ENCODE measurements around the gene SART3.
"Not testable (repeated sequence)": the region's sequence is repeated elsewhere in the genome, so short reads cannot be mapped to it uniquely, and the experiment has no call there.

Gene SART3

DNA sequence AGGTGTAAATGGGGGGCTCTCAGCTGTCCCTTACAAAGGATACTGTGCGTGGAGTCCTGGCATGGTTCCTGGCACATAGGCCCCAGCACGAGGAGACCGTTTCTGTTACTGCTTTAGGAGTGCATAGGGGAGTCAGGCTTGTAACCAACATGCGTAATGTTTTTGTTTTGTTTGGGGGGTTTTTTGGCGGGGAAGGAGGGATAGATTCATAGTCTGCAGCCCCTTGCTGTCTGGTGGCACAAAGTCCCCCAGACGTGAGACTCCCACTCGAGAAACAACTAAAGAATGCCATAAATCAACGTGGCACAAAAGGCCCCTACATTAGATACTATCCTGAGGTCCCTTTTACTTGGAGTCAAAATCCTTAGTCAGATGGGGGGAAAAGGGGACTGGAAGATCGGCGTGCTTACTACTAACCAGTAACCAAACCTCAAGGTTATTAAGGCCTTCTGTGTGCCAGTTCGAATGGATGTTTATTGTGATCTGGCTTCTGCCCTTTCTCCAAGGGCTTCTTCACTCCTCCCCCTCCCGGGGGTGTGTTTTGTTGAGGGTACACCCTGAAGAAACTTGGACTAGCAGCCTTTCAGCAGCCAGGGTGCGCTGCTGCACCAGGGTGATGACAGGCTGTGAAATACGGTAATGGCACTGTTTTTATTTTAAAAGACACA is 2.3 kb upstream of the SART3 start:
- DNase-seq (ENCODE audit: low spot score), result peak; percentile 98

DNA sequence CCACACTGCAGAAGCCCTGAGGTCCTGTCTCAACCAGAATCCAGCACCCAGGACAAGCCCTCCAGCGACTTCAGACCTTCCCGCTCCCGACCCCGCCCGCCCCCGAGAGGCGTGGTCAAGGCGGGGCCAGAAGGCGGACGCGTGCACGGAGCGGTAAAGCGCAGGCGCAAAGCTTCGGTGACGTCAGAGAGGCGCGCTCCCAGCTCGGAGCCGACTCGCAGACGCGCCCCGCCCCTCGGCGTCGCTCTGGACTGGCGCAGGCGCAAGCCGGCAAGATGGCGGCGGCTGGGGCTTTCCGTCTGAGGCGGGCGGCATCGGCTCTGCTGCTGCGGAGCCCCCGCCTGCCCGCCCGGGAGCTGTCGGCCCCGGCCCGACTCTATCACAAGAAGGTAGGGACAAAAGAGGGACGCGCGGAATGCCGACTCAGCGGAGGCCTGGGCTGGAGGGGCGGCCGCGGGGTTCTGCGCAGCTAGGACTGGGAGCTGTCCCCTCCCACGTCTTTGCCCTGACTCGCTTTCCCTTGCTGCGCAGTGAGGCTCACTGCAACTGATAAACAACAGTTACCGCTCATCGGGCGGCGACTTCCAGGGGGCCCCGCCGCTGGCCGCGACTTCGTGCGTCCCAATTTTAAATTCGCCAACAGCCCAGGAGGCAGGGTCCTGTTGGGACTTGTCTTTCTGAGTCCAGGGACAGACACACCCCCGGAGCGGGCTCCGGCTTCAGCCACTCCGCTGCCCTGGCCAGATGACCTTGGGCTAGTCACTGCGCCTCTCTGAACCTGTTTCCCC is 1.6 kb upstream of the SART3 start, which contains the start of gene ISCU:
Gene ISCU, plus strand, starts transcription at position 249 of the 788 bp plus-strand sequence. Its CDS starts 27 bp downstream, at position 276.
- peak; percentile 98 for DNase-seq (ENCODE audit: low spot score)

DNA sequence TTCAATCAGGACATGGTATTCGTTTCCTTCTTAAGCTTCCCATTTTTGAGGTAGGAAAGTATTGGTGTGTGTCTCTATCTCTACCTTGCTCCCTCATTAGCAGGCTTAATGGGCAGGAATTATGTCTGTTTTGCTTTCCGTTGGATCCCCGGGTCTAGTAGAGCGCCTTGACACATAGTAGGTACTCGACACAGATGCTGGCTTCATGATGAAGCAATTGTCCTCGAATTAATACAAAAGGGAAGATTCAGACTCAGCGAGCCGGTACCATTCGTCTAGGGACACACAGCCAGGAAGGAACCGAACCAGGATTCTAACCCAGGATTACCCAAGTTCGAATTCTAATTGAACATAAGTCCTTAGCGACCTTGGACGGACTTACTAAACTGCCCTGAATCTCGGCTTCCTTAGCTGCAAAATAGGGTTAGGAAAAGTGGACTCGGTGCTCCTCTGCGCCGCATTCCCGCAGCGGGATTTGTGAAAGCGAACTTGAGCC is 927 bp upstream of the SART3 start:
- DNase-seq (ENCODE audit: low spot score), result no peak

DNA sequence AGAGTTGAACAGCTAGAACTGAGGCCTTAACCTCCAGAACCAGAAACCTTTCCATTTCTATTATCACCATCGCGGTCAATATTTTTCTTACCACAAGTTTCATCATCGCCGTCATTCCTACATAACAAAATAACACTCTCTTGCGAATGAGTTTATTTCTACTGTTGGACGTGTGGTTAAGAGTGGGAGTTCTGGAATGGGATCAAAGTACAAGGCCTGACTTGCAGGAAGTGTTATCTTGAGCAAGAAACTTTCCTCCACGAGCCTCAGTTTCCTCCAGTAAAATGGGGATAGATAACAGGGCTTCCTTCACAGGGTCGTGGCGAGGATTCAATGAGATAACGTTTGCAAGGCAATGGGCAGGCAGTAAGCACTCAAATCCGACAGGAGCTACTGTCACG is 652 bp downstream of the SART3 start:
- DNase-seq (ENCODE audit: low spot score), result peak; percentile 52

DNA sequence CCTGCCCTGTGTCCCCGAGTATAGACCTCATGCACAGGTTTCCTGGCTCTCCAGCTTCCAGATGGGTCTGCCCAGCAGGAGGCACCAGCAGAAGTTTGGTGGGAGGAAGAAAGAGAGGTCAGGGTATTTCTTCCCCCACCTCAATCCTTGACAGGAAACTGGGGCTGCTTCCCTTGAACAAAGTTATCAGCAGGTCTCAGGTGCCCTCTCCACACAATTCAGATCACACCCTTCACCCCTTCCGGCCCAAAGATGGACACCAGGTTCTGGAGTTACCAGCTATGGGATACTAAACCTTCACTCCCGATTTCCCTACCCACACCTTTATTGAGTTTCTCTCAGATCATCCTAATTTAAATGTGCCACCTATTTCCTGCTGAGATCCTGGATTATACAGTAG is 1.2 kb downstream of the SART3 start:
- DNase-seq (ENCODE audit: low spot score), result peak; percentile 30

DNA sequence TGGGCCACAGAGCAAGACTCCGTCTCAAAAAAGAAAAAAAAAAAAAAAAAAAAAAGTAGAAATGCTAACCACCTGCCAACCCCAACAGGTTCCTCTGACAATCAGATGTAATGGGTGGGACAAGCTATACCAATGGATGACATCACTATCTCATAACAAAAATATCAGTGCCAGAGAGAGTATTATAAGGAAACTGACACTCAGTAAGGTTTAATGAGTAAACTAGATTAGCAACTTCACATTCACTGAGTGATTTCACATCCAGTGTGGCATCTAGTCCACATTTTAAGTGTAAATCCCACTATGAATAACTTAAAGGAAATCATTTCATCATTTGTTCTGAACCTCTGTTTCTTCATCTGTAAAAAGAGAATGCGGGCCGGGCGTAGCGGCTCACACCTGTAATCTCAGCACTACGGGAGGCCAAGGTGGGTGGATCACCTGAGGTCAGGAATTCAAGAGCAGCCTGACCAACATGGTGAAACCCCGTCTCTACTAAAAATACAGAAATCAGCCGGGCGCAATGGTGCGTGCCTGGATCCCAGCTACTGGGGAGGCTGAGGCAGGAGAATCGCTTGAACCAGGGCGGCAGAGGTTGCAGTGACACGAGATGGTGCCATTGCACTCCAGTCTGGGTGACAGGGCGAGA is 1.8 kb downstream of the SART3 start:
- DNase-seq (ENCODE audit: low spot score), result no peak

DNA sequence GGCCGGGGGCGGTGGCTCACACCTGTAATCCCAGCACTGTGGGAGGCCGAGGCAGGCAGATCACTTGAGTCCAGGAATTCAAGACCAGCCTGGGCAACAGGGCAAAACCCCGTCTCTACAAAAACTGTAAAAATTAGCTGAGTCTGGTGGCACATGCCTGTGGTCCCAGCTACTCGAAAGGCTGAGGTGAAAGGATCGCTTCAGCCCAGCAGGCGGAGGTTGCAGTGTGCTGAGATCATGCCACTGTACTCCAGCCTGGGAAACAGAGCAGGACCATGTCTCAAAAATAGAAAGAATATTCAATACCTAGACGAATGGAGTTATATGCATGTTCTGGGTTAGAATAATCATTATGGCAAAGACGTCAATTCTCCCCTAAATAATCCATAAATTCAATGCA is 5.6 kb downstream of the SART3 start:
- DNase-seq (ENCODE audit: low spot score), result not testable (repeated sequence)

DNA sequence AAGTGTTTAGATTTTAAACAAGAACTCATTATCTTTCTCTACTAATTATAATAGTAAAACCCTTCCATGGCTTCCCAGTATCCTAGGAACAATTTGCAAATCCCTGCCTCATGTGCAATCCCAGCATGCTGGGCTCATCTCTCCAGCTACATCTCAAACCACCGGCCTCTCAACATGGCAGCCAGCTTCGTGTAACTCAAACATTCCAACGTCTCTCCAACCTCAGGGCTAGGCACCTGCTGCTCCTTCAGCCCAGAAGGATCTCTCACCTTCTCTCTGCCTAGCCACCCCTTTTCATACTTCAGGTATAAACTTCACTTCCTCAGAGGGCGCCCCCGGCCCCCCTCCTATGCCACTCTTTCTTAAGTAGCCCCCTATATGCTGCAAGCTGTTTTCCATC is 7.2 kb downstream of the SART3 start:
- no peak for DNase-seq (ENCODE audit: low spot score)

DNA sequence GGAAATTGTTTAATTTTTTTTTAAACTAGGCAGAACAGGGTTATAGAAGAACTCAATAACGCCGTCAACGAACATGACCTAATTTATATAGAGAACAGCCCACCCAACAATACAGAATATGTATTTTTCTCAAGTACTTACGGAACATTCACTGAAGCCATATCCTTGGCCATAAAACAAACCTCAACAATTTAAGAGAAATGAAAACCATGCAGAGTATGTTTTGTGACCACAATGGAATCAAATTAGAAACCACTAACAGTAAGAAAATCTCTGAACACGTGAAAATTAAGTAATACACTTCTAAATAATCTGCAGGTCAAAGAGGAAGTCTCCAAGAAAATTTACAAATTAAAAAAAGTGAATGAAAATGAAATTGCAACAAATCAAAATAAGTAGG is 9.4 kb downstream of the SART3 start:
- DNase-seq (ENCODE audit: low spot score), result no peak

DNA sequence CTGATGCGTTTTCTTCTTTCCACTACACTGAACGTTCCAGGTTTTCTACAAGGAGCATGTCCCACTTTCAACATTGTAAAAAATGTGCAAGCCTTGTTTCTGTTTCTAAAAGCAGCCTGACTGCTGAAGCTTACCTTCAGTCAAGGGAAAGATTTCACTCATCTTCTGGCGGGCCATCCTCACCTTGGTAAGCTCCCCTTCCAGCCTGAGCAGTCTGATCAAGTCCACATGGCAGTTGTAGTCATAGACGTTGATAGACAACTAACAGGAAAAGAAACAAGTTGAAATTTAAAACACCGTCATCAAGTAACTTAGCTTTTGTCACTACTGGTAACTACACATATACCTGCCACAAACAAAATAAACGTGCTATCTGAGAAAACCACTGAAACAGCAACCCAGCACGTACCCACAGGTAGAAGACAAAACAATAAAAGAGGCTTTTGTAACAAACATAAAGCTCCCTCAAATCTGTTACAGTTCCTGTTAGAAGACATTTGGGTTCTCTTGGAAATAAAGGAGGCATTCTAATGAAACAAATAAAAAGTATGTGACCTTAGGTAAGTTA is 11.9 kb downstream of the SART3 start:
- DNase-seq (ENCODE audit: low spot score), result no peak

DNA sequence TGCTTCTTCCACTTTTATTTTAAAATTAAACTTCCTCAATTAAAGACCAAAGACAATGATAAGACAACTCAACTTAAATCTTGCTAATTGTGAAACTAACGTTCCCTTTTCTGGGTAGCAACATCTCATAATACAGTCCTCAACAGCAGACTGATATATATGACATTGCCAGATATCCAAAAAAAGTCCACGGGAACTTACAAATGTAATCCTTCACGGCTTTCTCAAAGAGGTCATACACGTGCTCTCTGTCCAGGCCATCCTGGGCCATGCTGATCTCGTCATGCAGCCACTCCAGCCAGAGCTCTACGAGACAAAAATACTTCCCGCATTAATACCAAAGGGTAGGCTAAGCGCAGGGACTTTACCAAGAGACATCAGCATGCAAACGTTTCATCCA is 13.3 kb downstream of the SART3 start:
- DNase-seq (ENCODE audit: low spot score), result no peak

DNA sequence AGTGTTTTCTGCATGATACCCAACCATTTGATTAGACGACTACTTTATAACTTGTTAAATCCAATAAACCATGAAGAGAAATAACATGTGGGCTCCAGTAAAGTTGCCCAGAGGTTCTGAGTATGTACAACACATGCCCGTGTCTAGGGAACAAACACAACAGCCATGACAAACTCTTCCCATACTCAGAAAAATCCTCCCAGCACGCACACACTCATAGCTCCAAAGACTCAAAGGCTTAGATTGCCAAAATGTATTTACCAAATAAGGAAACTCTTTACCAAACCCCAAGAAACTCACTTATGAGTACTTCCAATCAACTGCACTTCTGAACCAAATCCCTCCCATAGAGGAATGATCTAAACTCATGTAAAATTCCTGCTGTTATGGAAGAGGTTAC is 17.3 kb downstream of the SART3 start:
- DNase-seq (ENCODE audit: low spot score), result no peak

DNA sequence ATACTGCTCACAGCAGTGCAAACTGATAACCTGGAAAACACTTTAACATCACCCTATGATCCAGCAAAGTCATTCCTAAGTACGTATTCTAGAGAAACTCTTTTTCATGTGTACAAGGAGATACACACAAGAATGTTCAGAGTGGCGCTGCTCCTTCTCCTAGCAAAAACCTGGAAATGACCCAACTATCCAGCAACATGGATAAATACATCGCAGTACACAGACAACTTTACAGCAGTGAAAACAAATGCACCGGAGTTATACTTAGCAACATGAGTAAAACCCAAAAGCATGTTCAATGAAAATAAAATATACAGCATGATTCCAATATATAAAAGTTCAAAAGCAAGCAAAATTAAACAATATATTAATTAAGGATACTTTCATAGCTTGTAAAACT is 18.7 kb downstream of the SART3 start:
- no peak for DNase-seq (ENCODE audit: low spot score)

DNA sequence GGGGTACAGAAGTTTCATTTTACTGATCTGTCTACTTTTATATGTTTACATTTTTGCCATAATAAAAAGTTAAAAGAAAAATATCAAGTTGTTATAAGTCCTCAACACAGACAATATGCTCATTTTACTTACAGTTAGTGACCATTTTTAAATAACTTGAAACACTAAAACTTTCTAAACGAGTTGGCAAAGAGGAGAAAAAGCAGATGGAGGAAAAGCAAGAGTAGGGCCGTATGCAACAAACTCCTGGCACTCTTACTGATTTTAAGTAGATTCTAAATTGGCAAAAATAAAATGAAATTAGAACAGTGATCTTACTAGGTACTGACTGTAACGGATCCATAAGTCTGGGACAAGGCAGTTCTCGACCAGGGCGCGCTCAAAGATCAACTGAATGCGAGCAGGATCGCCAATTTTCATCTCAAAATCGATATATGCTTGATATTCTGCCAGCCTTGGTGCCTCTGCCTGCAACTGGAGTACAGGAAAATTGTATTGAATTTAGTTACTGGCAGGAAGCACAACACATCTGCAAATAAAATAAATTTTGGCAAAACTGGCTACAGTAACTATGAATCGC is 22.3 kb downstream of the SART3 start:
- DNase-seq (ENCODE audit: low spot score), result no peak

DNA sequence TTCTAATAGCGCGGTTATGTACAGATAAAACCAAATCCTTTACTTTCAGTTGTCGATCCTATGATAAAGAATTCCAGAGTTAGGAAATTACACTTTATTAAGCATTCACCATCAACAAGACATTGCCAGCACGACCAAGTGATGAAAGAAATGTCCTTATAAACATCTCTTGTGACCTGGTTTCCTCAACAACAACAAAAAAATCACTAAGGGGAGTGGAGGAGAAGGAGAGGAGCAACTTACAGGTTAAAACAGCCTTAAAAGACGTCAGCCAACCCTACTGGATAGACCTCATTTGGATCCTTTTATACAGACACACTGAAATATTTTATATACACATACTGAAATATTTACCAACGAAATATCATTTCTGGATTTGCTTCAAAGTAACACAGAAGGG is 22.8 kb downstream of the SART3 start:
- DNase-seq (ENCODE audit: low spot score), result no peak

DNA sequence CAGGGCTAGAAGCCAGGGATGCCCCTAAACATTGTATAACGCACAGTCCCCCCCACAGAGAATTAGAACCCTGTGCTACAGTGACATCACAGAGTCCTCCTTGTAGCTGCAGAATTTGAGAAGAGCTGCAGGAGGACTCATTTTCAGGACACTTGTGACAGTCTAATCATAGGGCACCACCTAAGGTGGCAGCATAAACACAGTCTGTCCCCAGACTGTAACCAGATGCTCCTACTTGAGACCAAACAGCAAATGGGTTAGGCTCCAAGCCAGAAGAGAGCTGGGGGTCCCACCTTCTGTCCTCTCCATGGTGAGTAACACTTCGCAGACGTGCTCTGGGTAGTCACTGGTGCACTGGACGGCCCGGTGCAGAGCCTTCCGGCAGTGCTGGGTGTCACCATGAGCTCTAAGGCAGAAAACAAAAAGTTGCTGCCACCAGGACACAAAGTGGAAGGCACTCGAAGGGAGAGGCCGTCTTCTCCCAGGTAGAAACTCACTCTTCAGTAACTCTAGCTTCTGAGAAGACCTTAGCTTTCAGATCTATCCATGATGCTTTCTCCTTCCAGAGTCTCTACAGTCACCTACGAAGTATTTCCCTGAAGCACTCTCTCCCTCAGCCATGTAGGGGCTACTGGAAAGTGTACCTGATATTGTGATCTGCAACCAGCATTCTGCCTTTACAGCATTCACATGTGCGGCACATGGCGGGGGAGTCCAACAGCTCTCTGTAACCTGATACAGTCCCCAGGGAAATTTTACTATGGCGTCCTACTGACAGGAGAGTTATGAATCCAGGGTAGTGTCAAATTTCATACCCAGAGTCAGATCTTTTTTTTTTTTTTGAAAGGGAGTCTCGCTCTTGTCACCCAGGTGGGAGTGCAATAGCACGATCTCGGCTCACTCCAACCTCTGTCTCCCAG is 28.8 kb downstream of the SART3 start:
- DNase-seq (ENCODE audit: low spot score), result no peak

DNA sequence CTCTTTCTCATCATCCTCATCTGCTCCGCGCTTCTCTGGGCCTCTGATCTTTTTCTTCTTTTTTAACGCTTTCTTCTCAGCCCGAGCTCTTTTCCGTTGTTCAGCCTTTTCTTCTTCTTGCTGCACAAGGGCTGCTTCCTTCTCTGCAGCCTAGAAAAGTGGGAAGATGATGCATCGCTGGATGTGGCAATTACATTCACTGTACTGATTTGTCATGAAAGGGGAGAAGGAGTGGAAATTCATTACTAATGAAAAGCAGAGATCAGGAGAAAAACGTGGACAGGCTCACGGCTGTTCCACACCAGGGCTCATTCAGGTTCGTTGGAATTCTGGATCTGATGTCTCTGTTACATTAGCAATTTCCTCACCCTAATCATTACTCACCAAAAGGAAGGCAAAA is 30.8 kb downstream of the SART3 start:
- DNase-seq (ENCODE audit: low spot score), result no peak

DNA sequence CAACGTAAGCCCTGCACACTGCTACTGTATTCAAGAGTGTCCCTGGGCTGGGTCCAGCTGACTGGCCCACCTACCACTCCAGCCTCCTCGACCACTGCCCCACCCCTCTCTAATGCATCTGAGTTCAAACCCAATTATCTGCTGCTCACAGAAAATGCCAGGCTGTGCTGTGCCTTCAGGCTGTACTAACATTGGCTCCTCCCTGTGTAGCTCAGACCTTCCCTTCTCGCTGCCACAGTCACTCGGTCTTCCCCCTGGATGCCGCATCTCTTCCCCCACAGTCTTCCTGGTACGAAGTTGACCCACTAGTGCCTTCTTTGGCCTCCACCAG is 33.8 kb downstream of the SART3 start:
- no peak for DNase-seq (ENCODE audit: low spot score)

DNA sequence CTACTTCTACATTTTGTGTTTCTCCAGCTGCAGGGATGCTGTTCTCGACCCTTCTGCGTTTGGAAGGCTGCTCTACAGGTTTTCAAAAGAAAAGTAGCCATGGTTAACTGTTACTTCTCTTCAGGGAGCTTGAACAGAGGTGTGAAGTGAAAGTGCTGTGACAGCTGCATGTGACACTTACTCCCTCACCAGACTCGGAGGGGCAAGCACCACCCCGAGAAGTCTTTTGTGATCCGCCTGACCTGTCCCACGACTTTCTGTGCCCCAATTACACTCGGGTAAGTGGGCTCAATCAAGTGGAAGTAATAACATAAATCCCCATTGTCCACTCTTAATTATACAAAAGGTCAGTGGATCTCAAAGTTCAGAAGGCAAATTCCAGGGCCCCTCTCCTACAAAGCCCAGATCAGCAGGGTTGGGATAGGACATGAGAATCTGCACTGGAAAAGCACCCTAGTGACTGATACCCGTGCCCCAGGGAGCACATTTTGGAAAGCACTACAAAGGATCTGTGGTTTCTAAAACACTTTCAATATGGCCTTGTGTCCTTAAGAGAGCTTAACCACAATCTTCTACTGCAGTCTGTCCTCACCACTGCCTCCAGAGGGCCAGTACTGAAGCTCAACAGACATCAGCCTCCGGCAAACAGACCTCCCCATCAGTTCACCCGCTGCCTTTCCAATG is 34.3 kb downstream of the SART3 start:
- no peak for DNase-seq (ENCODE audit: low spot score)

DNA sequence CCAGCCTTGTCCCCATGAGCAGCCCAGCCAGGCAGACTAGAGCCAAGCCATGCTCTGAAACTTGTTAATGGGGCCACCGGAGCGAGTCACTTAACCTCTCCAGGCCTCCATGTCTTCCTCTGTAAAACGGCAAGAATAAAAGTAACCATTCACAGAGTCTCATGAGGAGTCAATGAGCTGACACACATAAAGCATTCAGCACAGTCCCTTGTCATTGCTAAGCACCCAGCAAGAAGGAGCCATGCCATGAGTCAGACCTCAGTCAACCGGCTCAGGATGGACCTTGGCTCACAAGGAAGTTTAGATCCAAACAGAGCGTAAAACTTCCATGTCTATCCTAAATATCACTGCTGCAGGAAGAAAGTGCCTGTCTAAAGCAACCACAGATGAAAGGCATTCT is 35.3 kb downstream of the SART3 start:
- no peak for DNase-seq (ENCODE audit: low spot score)

DNA sequence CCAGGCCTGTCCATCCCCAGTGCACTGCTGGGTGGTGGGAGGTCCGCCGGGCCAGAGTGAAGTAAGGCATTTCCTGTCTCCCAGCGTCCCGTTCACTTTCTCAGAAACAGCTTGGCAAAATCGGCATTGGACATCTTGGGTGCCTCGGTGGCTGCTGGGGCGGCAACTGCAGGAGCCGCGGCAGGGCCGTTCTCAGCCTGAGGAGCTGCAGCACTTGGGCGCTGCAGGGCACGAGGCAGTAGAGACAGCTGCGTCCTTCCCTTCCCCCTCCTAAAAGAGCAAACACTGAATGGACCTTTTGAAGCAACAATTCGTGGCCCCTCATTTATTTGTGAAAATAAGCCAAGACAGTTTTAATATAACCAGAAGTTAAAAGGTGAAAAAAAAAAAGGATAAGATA is 37.6 kb downstream of the SART3 start:
- no peak for DNase-seq (ENCODE audit: low spot score)
